ENCODE measurements around the gene CNTN4. TPM values are rescaled to one million over a fixed set of nuclear protein-coding genes. Genes with fewer than 3 reads are reported as not detected.
"Not testable (repeated sequence)": the region's sequence is repeated elsewhere in the genome, so short reads cannot be mapped to it uniquely, and the experiment has no call there.

The CNTN4 gene
- total RNA-seq, 4 donors from 2014 or later = 6.6 to 10.7 (median 9.7) TPM

DNA sequence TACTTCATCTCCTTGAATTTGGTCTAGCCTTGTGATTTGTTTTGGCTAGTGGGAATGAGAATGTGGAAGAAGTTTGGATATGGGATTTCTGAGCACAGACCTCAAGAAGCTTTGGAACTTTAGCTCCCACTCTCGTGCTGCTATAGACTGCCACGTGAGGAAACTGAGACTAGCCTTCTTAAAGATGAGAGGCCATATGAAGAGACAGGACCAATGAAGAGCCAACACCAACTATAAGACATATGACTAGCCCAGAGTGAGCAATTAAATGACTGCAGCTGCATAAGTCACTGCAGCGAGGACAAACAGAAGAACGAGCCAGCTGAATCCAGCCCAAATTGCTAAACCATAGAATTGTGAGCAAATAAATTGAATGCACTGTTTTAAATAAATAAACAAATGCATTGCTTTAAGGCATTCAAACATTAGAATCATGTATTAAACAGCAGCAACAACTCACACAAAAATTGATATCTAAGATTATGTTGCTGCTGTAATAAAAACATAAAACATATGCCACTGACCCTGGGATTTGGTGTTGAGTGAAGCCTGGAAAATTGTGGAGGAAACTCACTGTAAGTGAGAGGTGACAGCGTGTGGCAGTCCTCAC lies 15.7 kb upstream of the CNTN4 start:
- no peaks in the 10 kb centered on the region for H3K4me1 ChIP-seq
- no peak overlapping the region for H3K27ac ChIP-seq (replicated peaks in 1 of 4)
- TF ChIP-seq, protein P1, sequence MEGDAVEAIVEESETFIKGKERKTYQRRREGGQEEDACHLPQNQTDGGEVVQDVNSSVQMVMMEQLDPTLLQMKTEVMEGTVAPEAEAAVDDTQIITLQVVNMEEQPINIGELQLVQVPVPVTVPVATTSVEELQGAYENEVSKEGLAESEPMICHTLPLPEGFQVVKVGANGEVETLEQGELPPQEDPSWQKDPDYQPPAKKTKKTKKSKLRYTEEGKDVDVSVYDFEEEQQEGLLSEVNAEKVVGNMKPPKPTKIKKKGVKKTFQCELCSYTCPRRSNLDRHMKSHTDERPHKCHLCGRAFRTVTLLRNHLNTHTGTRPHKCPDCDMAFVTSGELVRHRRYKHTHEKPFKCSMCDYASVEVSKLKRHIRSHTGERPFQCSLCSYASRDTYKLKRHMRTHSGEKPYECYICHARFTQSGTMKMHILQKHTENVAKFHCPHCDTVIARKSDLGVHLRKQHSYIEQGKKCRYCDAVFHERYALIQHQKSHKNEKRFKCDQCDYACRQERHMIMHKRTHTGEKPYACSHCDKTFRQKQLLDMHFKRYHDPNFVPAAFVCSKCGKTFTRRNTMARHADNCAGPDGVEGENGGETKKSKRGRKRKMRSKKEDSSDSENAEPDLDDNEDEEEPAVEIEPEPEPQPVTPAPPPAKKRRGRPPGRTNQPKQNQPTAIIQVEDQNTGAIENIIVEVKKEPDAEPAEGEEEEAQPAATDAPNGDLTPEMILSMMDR (IDR thresholded peaks at IDR 0.05) = no peak
- no peak for TF ChIP-seq POLR2A (IDR thresholded peaks at IDR 0.05; ENCODE audit: low read depth)
- TF ChIP-seq POLR2AphosphoS5 (IDR thresholded peaks at IDR 0.05) = no peak
- TF ChIP-seq EP300 (IDR thresholded peaks at IDR 0.05) = no peak
- no peaks in the 10 kb centered on the region for H3K36me3 ChIP-seq
- H3K27me3 ChIP-seq = peaks cover 0 to 2% (median 0%) of the 10 kb centered on the region in 4 donors
- peaks cover 0 to 6% (median 0%) of the 10 kb centered on the region in 4 donors for H3K9me3 ChIP-seq
- DNase-seq (ENCODE audit: extremely low spot score) = no peak
- no peak overlapping the region for H3K4me3 ChIP-seq
- 78% methylated on average over 5 of the region's 5 CpGs for WGBS
- intact Hi-C loops (cut with DNase I) = no loop called here

DNA sequence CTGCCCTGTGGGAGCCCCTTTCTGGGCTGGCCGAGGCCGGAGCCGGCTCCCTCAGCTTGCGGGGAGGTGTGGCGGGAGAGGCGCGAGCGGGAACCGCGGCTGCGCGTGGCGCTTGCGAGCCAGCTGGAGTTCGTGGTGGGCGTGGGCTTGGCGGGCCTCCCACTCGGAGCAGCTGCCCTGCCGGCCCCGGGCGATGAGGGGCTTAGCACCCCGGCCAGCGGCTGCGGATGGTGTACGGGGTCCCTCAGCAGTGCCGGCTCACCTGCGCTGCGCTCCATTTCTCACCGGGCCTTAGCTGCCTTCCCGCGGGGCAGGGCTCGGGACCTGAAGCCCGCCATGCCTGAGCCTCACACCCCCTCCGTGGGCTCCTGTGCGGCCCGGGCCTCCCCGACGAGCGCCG lies 15.1 kb upstream of the CNTN4 start:
- intact Hi-C loops (cut with DNase I); H3K4me3 ChIP-seq; H3K27ac ChIP-seq (replicated peaks in 1 of 4); H3K36me3 ChIP-seq; H3K9me3 ChIP-seq; H3K27me3 ChIP-seq; H3K4me1 ChIP-seq; DNase-seq (ENCODE audit: extremely low spot score): not testable (repeated sequence)
- 93% methylated on average over 16 of the region's 40 CpGs for WGBS

DNA sequence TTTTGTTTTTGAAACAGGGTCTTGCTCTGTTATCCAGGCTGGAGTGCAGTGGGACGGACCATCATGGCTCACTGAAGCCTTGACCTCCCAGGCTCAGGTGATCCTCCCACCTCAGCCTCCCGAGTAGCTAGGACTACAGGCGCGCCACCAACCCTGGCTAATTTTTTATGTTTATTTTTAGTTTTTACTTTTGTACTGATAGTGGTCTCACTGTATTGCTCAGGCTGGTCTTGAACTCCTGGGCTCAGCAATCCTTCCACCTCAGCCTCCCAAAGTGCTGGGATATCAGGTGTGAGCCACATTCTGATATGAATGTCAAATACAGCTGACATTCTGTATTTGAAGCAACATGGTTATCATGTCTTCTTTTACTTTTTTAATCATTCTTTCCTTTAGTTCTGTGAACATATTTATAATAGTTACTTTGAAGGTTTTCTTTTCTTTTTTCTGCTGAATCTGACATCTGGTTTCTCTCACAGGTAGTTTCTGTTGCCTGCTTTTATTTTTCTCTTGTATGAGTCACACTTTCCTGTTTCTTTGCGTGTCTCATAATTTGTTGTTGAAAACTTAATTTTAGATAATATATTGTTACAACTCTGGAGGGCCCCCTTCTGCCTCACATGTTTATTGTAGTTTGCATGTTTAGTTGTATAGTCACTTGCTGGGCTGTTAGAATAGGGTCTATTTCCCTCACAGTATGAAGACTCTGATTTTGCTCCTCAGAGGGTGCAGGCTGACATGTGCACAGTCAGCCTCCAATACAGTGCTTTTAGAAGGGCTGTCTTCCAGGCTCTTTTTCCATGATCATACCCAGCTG lies 8.4 kb upstream of the CNTN4 start:
- H3K27ac ChIP-seq (replicated peaks in 1 of 4) = no peak overlapping the region
- no peak for TF ChIP-seq EP300 (IDR thresholded peaks at IDR 0.05)
- no peak for TF ChIP-seq POLR2AphosphoS5 (IDR thresholded peaks at IDR 0.05)
- TF ChIP-seq, protein P1 (IDR thresholded peaks at IDR 0.05) = no peak
- no peak for TF ChIP-seq POLR2A (IDR thresholded peaks at IDR 0.05; ENCODE audit: low read depth)
- no peak overlapping the region for H3K4me3 ChIP-seq
- H3K9me3 ChIP-seq = peaks cover 0 to 4% (median 0%) of the 10 kb centered on the region in 4 donors
- H3K4me1 ChIP-seq = no peaks in the 10 kb centered on the region
- WGBS = 80% methylated on average over 5 of the region's 5 CpGs
- peaks cover 0 to 6% (median 0%) of the 10 kb centered on the region in 4 donors for H3K27me3 ChIP-seq
- no peaks in the 10 kb centered on the region for H3K36me3 ChIP-seq
- DNase-seq (ENCODE audit: extremely low spot score) = no peak
- intact Hi-C loops (cut with DNase I) = no loop called here

DNA sequence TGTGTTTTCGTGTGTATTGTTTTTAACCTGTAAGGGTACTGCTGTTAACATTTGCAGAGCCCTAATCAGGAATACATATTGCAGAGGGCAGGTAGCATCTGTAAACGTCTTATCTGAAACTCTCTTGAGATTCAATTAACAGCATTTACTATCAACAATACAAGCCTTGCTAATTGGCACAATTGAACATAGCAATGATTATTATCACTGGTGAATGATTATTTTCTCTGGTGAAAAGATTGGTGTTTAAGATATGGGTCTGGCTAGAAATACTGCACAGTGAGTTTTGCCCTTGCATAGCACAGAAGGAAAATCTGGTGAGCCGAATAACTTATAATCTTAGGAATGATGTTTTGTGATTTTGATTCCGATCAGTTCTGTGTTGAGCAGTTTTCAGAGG lies 5.9 kb upstream of the CNTN4 start:
- H3K27ac ChIP-seq (replicated peaks in 1 of 4) = no peak overlapping the region
- peaks cover 0 to 3% (median 3%) of the 10 kb centered on the region in 4 donors for H3K4me1 ChIP-seq
- no peak overlapping the region for H3K4me3 ChIP-seq
- 64% methylated on average over 4 of the region's 4 CpGs for WGBS
- H3K27me3 ChIP-seq = peaks cover 0 to 22% (median 0%) of the 10 kb centered on the region in 4 donors
- no peak for DNase-seq (ENCODE audit: extremely low spot score)
- H3K9me3 ChIP-seq = no peaks in the 10 kb centered on the region
- H3K36me3 ChIP-seq = no peaks in the 10 kb centered on the region
- TF ChIP-seq POLR2AphosphoS5 (IDR thresholded peaks at IDR 0.05) = no peak
- TF ChIP-seq, protein P1 (IDR thresholded peaks at IDR 0.05) = no peak
- no peak for TF ChIP-seq POLR2A (IDR thresholded peaks at IDR 0.05; ENCODE audit: low read depth)
- TF ChIP-seq EP300 (IDR thresholded peaks at IDR 0.05) = no peak
- intact Hi-C loops (cut with DNase I) = no loop called here

DNA sequence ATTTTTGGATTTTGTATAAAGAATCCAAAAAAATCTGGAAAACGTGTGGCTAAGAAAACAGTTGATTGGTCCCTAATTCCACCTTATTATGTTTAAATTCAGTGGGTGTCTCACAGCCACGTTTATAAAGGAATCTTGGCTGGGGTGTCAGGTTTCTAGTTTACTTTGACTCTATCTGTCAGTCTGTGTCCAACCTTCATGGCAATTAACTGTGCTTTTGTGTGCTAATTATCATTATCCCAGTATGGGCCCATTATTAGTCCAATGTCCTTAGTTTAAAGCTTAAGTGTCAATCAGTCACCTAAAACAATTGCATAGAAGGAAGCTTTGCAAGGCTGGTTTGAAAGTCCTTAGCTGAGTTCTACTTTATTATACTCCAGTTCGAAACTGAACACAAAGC lies 3.7 kb upstream of the CNTN4 start:
- no peak overlapping the region for H3K4me3 ChIP-seq
- TF ChIP-seq POLR2AphosphoS5 (IDR thresholded peaks at IDR 0.05) (no peak), POLR2A (IDR thresholded peaks at IDR 0.05; ENCODE audit: low read depth) (no peak), EP300 (IDR thresholded peaks at IDR 0.05) (no peak)
- TF ChIP-seq, protein P1 (IDR thresholded peaks at IDR 0.05) = no peak
- no peaks in the 10 kb centered on the region for H3K9me3 ChIP-seq
- DNase-seq (ENCODE audit: extremely low spot score) = no peak
- H3K4me1 ChIP-seq = peaks cover 4 to 23% (median 14%) of the 10 kb centered on the region in 4 donors
- peaks cover 0 to 41% (median 12%) of the 10 kb centered on the region in 4 donors for H3K27me3 ChIP-seq
- 59% methylated on average over 3 of the region's 3 CpGs for WGBS
- intact Hi-C loops (cut with DNase I) = no loop called here
- no peak overlapping the region for H3K27ac ChIP-seq (replicated peaks in 1 of 4)
- no peaks in the 10 kb centered on the region for H3K36me3 ChIP-seq
